Astrocyte (in vitro differentiated cells and primary cell): ENCODE measurements around the gene CD276. TPM values are rescaled to one million over a fixed set of nuclear protein-coding genes. Genes with fewer than 3 reads are reported as not detected.
"Not testable (repeated sequence)": the region's sequence is repeated elsewhere in the genome, so short reads cannot be mapped to it uniquely, and the experiment has no call there.

ENCODE experiments used
- DNase-seq: peaks from one replicate; pipeline ENCODE4 v3.0.0-alpha.2; 2010; ENCODE audit warnings: low read depth
- FAIRE-seq: peaks from 2 replicates; lab custom pipeline; 2011; peaks lifted over from hg19 to GRCh38; lab: Jason Lieb, UNC
- H2AFZ ChIP-seq: 2 replicates; pipeline ENCODE4 v1.6.0; 2012; ENCODE audit warnings: low read depth, low read length, inconsistent platforms
- H3K27ac ChIP-seq: 2 replicates; pipeline ENCODE4 v1.5.1; 2011; ENCODE audit warnings: low read depth, low read length, inconsistent platforms
- H3K27me3 ChIP-seq: 2 replicates; pipeline ENCODE4 v1.6.0; 2011; ENCODE audit warnings: low read length, inconsistent platforms; ENCODE audit not compliant: insufficient read depth
- H3K36me3 ChIP-seq: 2 replicates; pipeline ENCODE4 v1.5.1; 2011; ENCODE audit warnings: low read length, inconsistent platforms; ENCODE audit not compliant: insufficient read depth
- H3K4me1 ChIP-seq: 2 replicates; pipeline ENCODE4 v1.5.1; 2011; ENCODE audit warnings: low read length, inconsistent platforms; ENCODE audit not compliant: insufficient read depth
- H3K4me2 ChIP-seq: 2 replicates; pipeline ENCODE4 v1.6.0; 2012; ENCODE audit warnings: low read length, inconsistent platforms
- H3K4me3 ChIP-seq: 2 replicates; pipeline ENCODE4 v1.5.1; 2011; ENCODE audit warnings: low read depth, mild to moderate bottlenecking, low read length, inconsistent platforms; ENCODE audit not compliant: insufficient read depth
- H3K79me2 ChIP-seq: 2 replicates; pipeline ENCODE4 v1.6.0; 2012; ENCODE audit warnings: mild to moderate bottlenecking, low read length, inconsistent platforms; ENCODE audit not compliant: insufficient read depth
- H3K9ac ChIP-seq: 2 replicates; pipeline ENCODE4 v1.6.0; 2012; ENCODE audit warnings: mild to moderate bottlenecking, low read length, inconsistent platforms
- H3K9me3 ChIP-seq: 2 replicates; pipeline ENCODE4 v1.5.1; 2012; ENCODE audit warnings: low read depth, mild to moderate bottlenecking, low read length, inconsistent platforms; ENCODE audit not compliant: insufficient read depth
- H4K20me1 ChIP-seq: 2 replicates; pipeline ENCODE4 v1.6.0; 2012; ENCODE audit warnings: low read length, inconsistent platforms; ENCODE audit not compliant: insufficient read depth
- H3K27ac Mint-ChIP-seq: one replicate; pipeline ENCODE4 v1.8.0; 2021; ENCODE audit warnings: mild to moderate bottlenecking, mixed read lengths; ENCODE audit not compliant: unreplicated experiment
- H3K27me3 Mint-ChIP-seq: one replicate; pipeline ENCODE4 v1.8.0; 2021; ENCODE audit warnings: low read depth, mixed read lengths; ENCODE audit not compliant: unreplicated experiment
- H3K36me3 Mint-ChIP-seq: one replicate; pipeline ENCODE4 v1.8.0; 2021; ENCODE audit warnings: low read depth, mixed read lengths; ENCODE audit not compliant: unreplicated experiment
- H3K4me1 Mint-ChIP-seq: one replicate; pipeline ENCODE4 v1.8.0; 2021; ENCODE audit warnings: low read depth, mixed read lengths; ENCODE audit not compliant: unreplicated experiment
- H3K4me3 Mint-ChIP-seq: one replicate; pipeline ENCODE4 v1.8.0; 2021; ENCODE audit warnings: mild to moderate bottlenecking, moderate library complexity, mixed read lengths; ENCODE audit not compliant: unreplicated experiment
- H3K9me3 Mint-ChIP-seq: one replicate; pipeline ENCODE4 v1.8.0; 2021; ENCODE audit warnings: mild to moderate bottlenecking, mixed read lengths; ENCODE audit not compliant: unreplicated experiment
- CTCF ChIP-seq: IDR thresholded peaks from 2 replicates; pipeline ENCODE4 v1.5.1; 2011; ENCODE audit warnings: low read depth, mild to moderate bottlenecking, inconsistent platforms, low read length, moderate library complexity; ENCODE audit not compliant: insufficient read depth
- EZH2 ChIP-seq: IDR thresholded peaks from 2 replicates; pipeline ENCODE4 v1.6.1; 2012; ENCODE audit warnings: mild to moderate bottlenecking, low read length, inconsistent platforms; ENCODE audit not compliant: insufficient read depth
- total RNA-seq: library from RNA; stranded (reverse); gene quantifications from 2 replicates; pipeline ENCODE4 v1.2.1, GENCODE V29; 2021

CD276 gene
- total RNA-seq, 1 donor from 2014 or later = 225 TPM

- no peak overlapping the region for H3K27ac Mint-ChIP-seq
- no peak overlapping the region for H3K4me3 Mint-ChIP-seq
- DNase-seq (no peak), FAIRE-seq (no peak)
- no peaks in the 10 kb centered on the region for H3K79me2 ChIP-seq
- peaks cover 15% of the 10 kb centered on the region for H3K4me1 Mint-ChIP-seq
- no peaks in the 10 kb centered on the region for H3K36me3 ChIP-seq
- no peaks in the 10 kb centered on the region for H3K9me3 Mint-ChIP-seq
- H3K4me1 ChIP-seq = no peaks in the 10 kb centered on the region
- TF ChIP-seq EZH2 = no peak
- TF ChIP-seq CTCF = no peak
- H4K20me1 ChIP-seq = no peaks in the 10 kb centered on the region
- peaks cover 2% of the 10 kb centered on the region for H3K27me3 ChIP-seq
- no peak overlapping the region for H2AFZ ChIP-seq
- H3K9ac ChIP-seq = no peak overlapping the region
- no peak overlapping the region for H3K27ac ChIP-seq
- no peaks in the 10 kb centered on the region for H3K9me3 ChIP-seq
- H3K4me2 ChIP-seq = no peak overlapping the region
- H3K4me3 ChIP-seq = no peak overlapping the region
- peaks cover 38% of the 10 kb centered on the region for H3K27me3 Mint-ChIP-seq
- H3K36me3 Mint-ChIP-seq = peaks cover 2% of the 10 kb centered on the region
Observed at GRCh38 chr15:73723191-73723590, 39.0 kb downstream of the CD276 start.

- Histone ChIP-seq H3K9me3 (no peaks in the 10 kb centered on the region), H3K4me2 (no peak overlapping the region), H2AFZ (no peak overlapping the region), H4K20me1 (no peaks in the 10 kb centered on the region), H3K36me3 (no peaks in the 10 kb centered on the region), H3K4me1 (no peaks in the 10 kb centered on the region), H3K27ac (no peak overlapping the region), H3K27me3 (peaks cover 2% of the 10 kb centered on the region), H3K4me3 (no peak overlapping the region), H3K79me2 (no peaks in the 10 kb centered on the region), H3K9ac (no peak overlapping the region)
- Mint-ChIP-seq H3K36me3 (peaks cover 2% of the 10 kb centered on the region), H3K9me3 (no peaks in the 10 kb centered on the region), H3K4me1 (peaks cover 15% of the 10 kb centered on the region), H3K27ac (no peak overlapping the region), H3K4me3 (no peak overlapping the region), H3K27me3 (peaks cover 46% of the 10 kb centered on the region)
- FAIRE-seq (no peak), DNase-seq (no peak)
- TF ChIP-seq EZH2 = no peak
- no peak for TF ChIP-seq CTCF
Observed at GRCh38 chr15:73724212-73724611, 40.0 kb downstream of the CD276 start.

DNA sequence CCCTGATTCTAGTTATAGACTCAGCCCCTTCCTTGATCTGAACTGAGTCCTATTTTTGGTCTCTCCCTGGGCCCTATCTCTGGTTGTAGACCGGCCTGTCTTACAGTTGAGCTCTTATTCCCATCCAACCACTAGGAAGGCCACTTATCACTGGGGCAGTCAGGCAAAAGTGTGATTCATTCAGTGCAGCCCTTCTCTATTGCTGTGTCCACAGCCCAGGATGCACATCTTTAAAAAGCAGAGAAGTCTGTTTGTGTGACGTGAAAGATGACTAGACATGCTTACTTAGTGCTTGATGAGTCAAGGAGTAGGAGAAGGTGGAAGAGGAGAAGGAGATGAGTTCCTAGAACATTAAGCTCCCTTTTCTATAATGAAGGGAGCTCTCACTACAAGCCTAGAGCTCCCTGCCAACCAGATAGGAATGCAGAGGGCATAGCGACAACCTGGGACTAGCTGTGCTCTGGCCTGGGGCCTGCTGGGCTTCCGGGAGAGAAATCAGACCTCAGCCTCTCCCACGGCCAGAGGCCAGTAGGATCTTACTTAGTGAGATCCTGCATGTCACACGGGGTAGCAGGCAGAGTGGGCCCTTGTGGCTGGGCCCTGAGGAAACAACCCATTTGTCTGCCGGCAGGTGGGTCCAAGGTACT, 43.3 kb downstream of the CD276 start:
- Mint-ChIP-seq H3K27me3 (peaks cover 30% of the 10 kb centered on the region), H3K9me3 (no peaks in the 10 kb centered on the region), H3K4me3 (no peak overlapping the region), H3K36me3 (peaks cover 2% of the 10 kb centered on the region), H3K4me1 (peaks cover 15% of the 10 kb centered on the region), H3K27ac (no peak overlapping the region)
- H3K27ac ChIP-seq = no peak overlapping the region
- H3K9me3 ChIP-seq = no peaks in the 10 kb centered on the region
- H4K20me1 ChIP-seq = no peaks in the 10 kb centered on the region
- no peak overlapping the region for H3K9ac ChIP-seq
- no peak for TF ChIP-seq EZH2
- TF ChIP-seq CTCF = no peak
- H3K27me3 ChIP-seq = peaks cover 2% of the 10 kb centered on the region
- DNase-seq = peak; percentile 89
- H3K4me2 ChIP-seq = no peak overlapping the region
- H3K36me3 ChIP-seq = no peaks in the 10 kb centered on the region
- peak; percentile 66 for FAIRE-seq
- H3K4me1 ChIP-seq = no peaks in the 10 kb centered on the region
- no peak overlapping the region for H2AFZ ChIP-seq
- no peaks in the 10 kb centered on the region for H3K79me2 ChIP-seq
- H3K4me3 ChIP-seq = no peak overlapping the region

DNA sequence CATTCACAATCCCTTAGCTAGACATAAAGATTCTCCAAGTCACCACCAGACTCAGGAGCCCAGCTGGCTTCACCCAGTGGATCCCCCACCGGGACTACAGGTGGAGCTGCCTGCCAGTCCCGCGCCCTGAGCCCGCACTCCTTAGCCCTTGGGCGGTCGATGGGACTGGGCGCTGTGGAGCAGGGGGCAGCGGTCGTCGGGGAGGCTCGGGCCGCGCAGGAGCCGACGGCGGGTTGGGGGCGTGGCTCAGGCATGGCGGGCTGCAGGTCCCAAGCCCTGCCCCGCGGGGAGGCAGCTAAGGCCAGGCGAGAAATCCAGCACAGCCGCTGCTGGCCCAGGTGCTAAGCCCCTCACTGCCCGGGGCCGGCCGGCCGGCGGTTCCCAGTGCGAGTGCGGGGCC, 47.9 kb downstream of the CD276 start:
- H3K4me1 Mint-ChIP-seq, H3K9ac ChIP-seq, H3K27ac Mint-ChIP-seq, H3K9me3 Mint-ChIP-seq, H3K36me3 ChIP-seq, H2AFZ ChIP-seq, FAIRE-seq, H3K79me2 ChIP-seq, H3K36me3 Mint-ChIP-seq, H3K27ac ChIP-seq, H3K4me3 ChIP-seq, DNase-seq, H3K27me3 ChIP-seq, H3K4me1 ChIP-seq, H3K4me2 ChIP-seq, H3K9me3 ChIP-seq, H4K20me1 ChIP-seq, H3K4me3 Mint-ChIP-seq: not testable (repeated sequence)
- peaks cover 43% of the 10 kb centered on the region for H3K27me3 Mint-ChIP-seq
